Right lobe of liver (tissue), 4 donors: ENCODE results near the gene PCSK6.

ENCODE experiments used
- POLR2A ChIP-seq: fragments of 450-650 bp; IDR thresholded peaks from one replicate; pipeline ENCODE4 v1.6.1; 2017; ENCODE audit warnings: antibody characterized with exemption, mild to moderate bottlenecking
- TF ChIP-seq, protein P1 (sequence below), 4 donors: fragments of 200-600 bp in 3 of 4; fragments of 450-650 bp in 1 of 4; IDR thresholded peaks; one replicate each; pipeline versions ENCODE4 v1.5.1 to v1.8.0; 2016 to 2022; ENCODE audit warnings: antibody characterized with exemption in 4 of 4, mild to moderate bottlenecking in 2 of 4
- donor health status: DM: no; HTN: no; CAD: no.
- donor health status: DM: no; HTN: no; CAD: no.
- donor health status: DM: no; HTN: yes; CAD: no.

DNA sequence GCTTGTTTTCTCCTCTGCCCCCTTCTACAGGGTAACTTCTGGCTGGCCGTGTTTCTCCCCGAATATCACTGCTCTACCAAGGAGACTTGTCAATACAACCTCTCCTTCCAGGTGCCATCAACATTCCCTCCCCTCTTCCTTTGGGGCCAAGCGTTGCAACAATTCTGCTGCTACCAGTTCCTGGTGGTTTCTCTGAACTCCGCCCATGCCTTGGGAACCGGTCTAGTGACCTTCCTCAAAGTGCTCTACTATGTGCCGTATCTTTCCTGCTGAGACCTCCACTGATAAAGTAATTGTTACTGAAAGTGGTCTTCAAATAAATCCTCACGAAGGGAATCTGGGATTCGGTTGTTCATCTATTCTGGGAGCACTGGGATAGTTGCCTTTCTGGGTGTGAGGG lies 26.2 kb downstream of the PCSK6 start:
- TF ChIP-seq, protein P1, sequence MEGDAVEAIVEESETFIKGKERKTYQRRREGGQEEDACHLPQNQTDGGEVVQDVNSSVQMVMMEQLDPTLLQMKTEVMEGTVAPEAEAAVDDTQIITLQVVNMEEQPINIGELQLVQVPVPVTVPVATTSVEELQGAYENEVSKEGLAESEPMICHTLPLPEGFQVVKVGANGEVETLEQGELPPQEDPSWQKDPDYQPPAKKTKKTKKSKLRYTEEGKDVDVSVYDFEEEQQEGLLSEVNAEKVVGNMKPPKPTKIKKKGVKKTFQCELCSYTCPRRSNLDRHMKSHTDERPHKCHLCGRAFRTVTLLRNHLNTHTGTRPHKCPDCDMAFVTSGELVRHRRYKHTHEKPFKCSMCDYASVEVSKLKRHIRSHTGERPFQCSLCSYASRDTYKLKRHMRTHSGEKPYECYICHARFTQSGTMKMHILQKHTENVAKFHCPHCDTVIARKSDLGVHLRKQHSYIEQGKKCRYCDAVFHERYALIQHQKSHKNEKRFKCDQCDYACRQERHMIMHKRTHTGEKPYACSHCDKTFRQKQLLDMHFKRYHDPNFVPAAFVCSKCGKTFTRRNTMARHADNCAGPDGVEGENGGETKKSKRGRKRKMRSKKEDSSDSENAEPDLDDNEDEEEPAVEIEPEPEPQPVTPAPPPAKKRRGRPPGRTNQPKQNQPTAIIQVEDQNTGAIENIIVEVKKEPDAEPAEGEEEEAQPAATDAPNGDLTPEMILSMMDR (IDR thresholded peaks at IDR 0.05), result no peak
- no peak for TF ChIP-seq POLR2A
